ENCODE results near the gene PRAMEF17.
"Not testable (repeated sequence)": the region's sequence is repeated elsewhere in the genome, so short reads cannot be mapped to it uniquely, and the experiment has no call there.

DNA sequence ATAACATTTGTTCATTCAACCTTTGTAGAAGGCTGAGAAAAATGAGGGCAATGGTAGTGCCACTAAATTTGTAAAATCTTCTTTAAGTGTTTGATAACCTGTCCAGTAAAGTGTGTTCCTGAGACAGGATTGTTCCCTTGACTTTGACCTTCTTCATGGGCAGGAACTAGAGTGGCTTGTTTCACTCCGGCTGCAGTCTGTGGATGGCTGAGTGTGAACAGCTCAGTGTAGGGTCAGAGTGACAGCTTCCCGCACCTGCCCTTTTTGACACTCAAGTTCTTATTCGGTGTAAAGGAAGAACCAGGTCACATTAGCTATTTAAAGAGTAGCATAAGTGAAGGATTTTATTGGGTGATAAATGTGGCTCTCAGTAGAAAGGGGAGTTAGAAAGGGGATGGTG is 9.1 kb upstream of the PRAMEF17 start:
- not testable (repeated sequence) for TF ChIP-seq CTCF (IDR thresholded peaks at IDR 0.05; ENCODE audit: poor library complexity, severe bottlenecking); MXI1 (conservative IDR thresholded peaks at IDR 0.05; ENCODE audit: poor library complexity, severe bottlenecking); RAD21 (conservative IDR thresholded peaks at IDR 0.05); POLR2AphosphoS5 (IDR thresholded peaks at IDR 0.05); SMC3 (conservative IDR thresholded peaks at IDR 0.05; ENCODE audit: poor library complexity); EZH2 (IDR thresholded peaks at IDR 0.05; ENCODE audit: borderline replicate concordance, insufficient read depth, low read length, poor library complexity, severe bottlenecking); EP300 (conservative IDR thresholded peaks at IDR 0.05; ENCODE audit: poor library complexity, severe bottlenecking); REST (IDR thresholded peaks at IDR 0.05; ENCODE audit: borderline replicate concordance)
